Keratinocyte (primary cell): ENCODE measurements around the gene TMEM33. TPM values are rescaled to one million over a fixed set of nuclear protein-coding genes. Genes with fewer than 3 reads are reported as not detected.

Source experiments
- DNase-seq: peaks from one replicate; pipeline ENCODE4 v3.0.0-alpha.2; 2011; ENCODE audit warnings: low read depth, missing footprints, low spot score
- FAIRE-seq: peaks from 2 replicates; lab custom pipeline; 2011; peaks lifted over from hg19 to GRCh38; lab: Jason Lieb, UNC
- H2AFZ ChIP-seq: 2 replicates; pipeline ENCODE4 v1.6.0; 2012; ENCODE audit warnings: low read length, control low read depth, inconsistent platforms; ENCODE audit not compliant: control insufficient read depth
- H3K27ac ChIP-seq: 2 replicates; pipeline ENCODE4 v1.5.1; 2011; ENCODE audit warnings: low read length; ENCODE audit not compliant: control insufficient read depth, insufficient read depth
- H3K27me3 ChIP-seq: 3 replicates; pipeline ENCODE4 v1.6.0; 2011; ENCODE audit warnings: low read length; ENCODE audit not compliant: control insufficient read depth, insufficient read depth; ENCODE audit errors: extremely low read depth
- H3K36me3 ChIP-seq, 2 experiments: 2 replicates in 1 of 2; 3 replicates in 1 of 2; pipeline ENCODE4 v1.5.1; 2011; ENCODE audit warnings: low read length in 2 of 2, mild to moderate bottlenecking in 1 of 2; ENCODE audit not compliant: control insufficient read depth in 2 of 2, insufficient read depth in 2 of 2; ENCODE audit errors: extremely low read depth in 1 of 2
- H3K4me1 ChIP-seq: 3 replicates; pipeline ENCODE4 v1.5.1; 2011; ENCODE audit warnings: low read length; ENCODE audit not compliant: control insufficient read depth, insufficient read depth; ENCODE audit errors: extremely low read depth
- H3K4me2 ChIP-seq: 3 replicates; pipeline ENCODE4 v1.6.0; 2011; ENCODE audit warnings: low read depth, low read length; ENCODE audit not compliant: control insufficient read depth, insufficient read depth; ENCODE audit errors: extremely low read depth
- H3K4me3 ChIP-seq, 3 experiments: fragments of 200-600 bp in 1 of 3; sonication (generic) in 1 of 3; 2 replicates in 2 of 3; 3 replicates in 1 of 3; pipeline ENCODE4 v1.5.1; 2011 to 2016; ENCODE audit warnings: low read length in 3 of 3, mild to moderate bottlenecking in 3 of 3, control low read depth in 2 of 3, inconsistent platforms in 1 of 3, low read depth in 1 of 3, mixed read lengths in 1 of 3, mixed run types in 1 of 3, moderate library complexity in 1 of 3; ENCODE audit not compliant: control insufficient read depth in 2 of 3, insufficient read depth in 2 of 3; ENCODE audit errors: extremely low read depth in 1 of 3
- H3K79me2 ChIP-seq: 2 replicates; pipeline ENCODE4 v1.6.0; 2012; ENCODE audit warnings: low read length; ENCODE audit not compliant: control insufficient read depth, insufficient read depth
- H3K9ac ChIP-seq: 3 replicates; pipeline ENCODE4 v1.6.0; 2011; ENCODE audit warnings: low read length; ENCODE audit not compliant: control insufficient read depth, insufficient read depth; ENCODE audit errors: extremely low read depth
- H3K9me1 ChIP-seq: 3 replicates; pipeline ENCODE4 v1.6.0; 2011; ENCODE audit warnings: low read length; ENCODE audit not compliant: control insufficient read depth, insufficient read depth; ENCODE audit errors: extremely low read depth
- H3K9me3 ChIP-seq: 2 replicates; pipeline ENCODE4 v1.5.1; 2012; ENCODE audit warnings: low read depth, low read length; ENCODE audit not compliant: control insufficient read depth
- H4K20me1 ChIP-seq: 3 replicates; pipeline ENCODE4 v1.6.0; 2011; ENCODE audit warnings: low read length; ENCODE audit not compliant: control insufficient read depth, insufficient read depth; ENCODE audit errors: extremely low read depth
- CTCF ChIP-seq, 3 experiments: IDR thresholded peaks in 1 of 3; conservative IDR thresholded peaks in 1 of 3; optimal IDR thresholded peaks in 1 of 3; 2 replicates in 2 of 3; 3 replicates in 1 of 3; pipeline versions ENCODE3 to v1.5.1; 2011; ENCODE audit warnings: low read length in 3 of 3, mild to moderate bottlenecking in 3 of 3, moderate library complexity in 2 of 3, control low read depth in 1 of 3, inconsistent platforms in 1 of 3; ENCODE audit not compliant: insufficient read depth in 2 of 3; ENCODE audit errors: extremely low read depth in 1 of 3
- EZH2 ChIP-seq: IDR thresholded peaks from one replicate; pipeline ENCODE4 v1.6.1; 2012; ENCODE audit warnings: inconsistent platforms, mild to moderate bottlenecking, low read length, moderate library complexity
- dilution Hi-C: fragments of 300-500 bp; cut with MboI; formaldehyde crosslinking; loops from one replicate; pipeline ENCODE4 v1.7.0; 2020; ENCODE audit warnings: low sequenced_read_pairs; ENCODE audit not compliant: extremely low pct_ligation_motif_present
- polyA plus RNA-seq, 5 experiments: library from polyadenylated mRNA; depleted of rRNA in 3 of 5; stranded (reverse) in 3 of 5; stranded (forward) in 1 of 5; unstranded in 1 of 5; fragments of >200 nt; gene quantifications; 1 replicate in 1 of 5; 2 replicates in 3 of 5; 3 replicates in 1 of 5; pipeline versions ENCODE4 v1.2.1 to v1.2.3, GENCODE V29; 2011 to 2012; ENCODE audit warnings: missing spikeins in 2 of 5, low read depth in 1 of 5, low replicate concordance in 1 of 5

TMEM33 gene
- polyA plus RNA-seq, 1 donor (not counting 4 experiments of a cell fraction or from before 2014, with no cell fraction given): 133 TPM

- FAIRE-seq (no peak), DNase-seq (no peak)
- no peaks in the 10 kb centered on the region for H3K9me3 ChIP-seq
- dilution Hi-C loops: no loop called here
- H3K9me1 ChIP-seq: no peaks in the 10 kb centered on the region
- H3K4me2 ChIP-seq: no peak overlapping the region
- H3K27ac ChIP-seq: no peak overlapping the region
- no peaks in the 10 kb centered on the region for H4K20me1 ChIP-seq
- no peaks in the 10 kb centered on the region for H3K27me3 ChIP-seq
- H2AFZ ChIP-seq: no peak overlapping the region
- H3K9ac ChIP-seq: no peak overlapping the region
- no peak overlapping the region for H3K4me3 ChIP-seq
- no peaks in the 10 kb centered on the region for H3K4me1 ChIP-seq
- TF ChIP-seq EZH2: no peak
- no peak for TF ChIP-seq CTCF (optimal IDR thresholded peaks at IDR 0.05 in 1 of 3, IDR thresholded peaks at IDR 0.05 in 1 of 3, conservative IDR thresholded peaks at IDR 0.05 in 1 of 3; ENCODE audit: extremely low read depth in 1 of 3, insufficient read depth in 2 of 3, low read length in 3 of 3)
- no peaks in the 10 kb centered on the region for H3K79me2 ChIP-seq
- no peaks in the 10 kb centered on the region for H3K36me3 ChIP-seq
Measured at GRCh38 chr4:41967392-41967791, 32.2 kb downstream of the TMEM33 start.

GRCh38 chr4:41969671-41970070 lies 34.4 kb downstream of the TMEM33 start:
- H3K27me3 ChIP-seq: no peaks in the 10 kb centered on the region
- no peak overlapping the region for H3K9ac ChIP-seq
- no peaks in the 10 kb centered on the region for H3K79me2 ChIP-seq
- FAIRE-seq: no peak
- dilution Hi-C loops: no loop called here
- H3K4me1 ChIP-seq: no peaks in the 10 kb centered on the region
- H3K9me1 ChIP-seq: no peaks in the 10 kb centered on the region
- DNase-seq: no peak
- H3K36me3 ChIP-seq: no peaks in the 10 kb centered on the region
- TF ChIP-seq EZH2 (no peak), CTCF (optimal IDR thresholded peaks at IDR 0.05 in 1 of 3, IDR thresholded peaks at IDR 0.05 in 1 of 3, conservative IDR thresholded peaks at IDR 0.05 in 1 of 3; ENCODE audit: extremely low read depth in 1 of 3, insufficient read depth in 2 of 3, low read length in 3 of 3) (no peak)
- no peak overlapping the region for H3K27ac ChIP-seq
- no peak overlapping the region for H3K4me2 ChIP-seq
- no peaks in the 10 kb centered on the region for H4K20me1 ChIP-seq
- H2AFZ ChIP-seq: no peak overlapping the region
- no peaks in the 10 kb centered on the region for H3K9me3 ChIP-seq
- H3K4me3 ChIP-seq: no peak overlapping the region
